Activated CD4-positive, alpha-beta memory T cell treated with anti-CD3 and anti-CD28 coated beads, Interleukin-2, amount 10 ng/mL, durations not matched to agents 7 days and 5 days (primary cell): ENCODE results near the gene SNHG17. TPM values are rescaled to one million over a fixed set of nuclear protein-coding genes. Genes with fewer than 3 reads are reported as not detected.

Source experiments
- CTCF ChIA-PET: fragments of 350-600 bp; sonication (Branson Sonifier 250); formaldehyde crosslinking; loops from one replicate; lab custom pipeline; 2021; ENCODE audit warnings: antibody characterized with exemption, inconsistent platforms; lab: Charles Lee
- POLR2A ChIA-PET: fragments of 350-600 bp; sonication (Branson Sonifier 250); formaldehyde crosslinking; loops from one replicate; lab custom pipeline; 2021; ENCODE audit warnings: antibody characterized with exemption; lab: Charles Lee
- DNase-seq: peaks from one replicate; pipeline ENCODE4 v3.0.0-alpha.2; 2020
- H3K27ac Mint-ChIP-seq: one replicate; pipeline ENCODE4 v1.8.0; 2021; ENCODE audit warnings: mild to moderate bottlenecking, mixed read lengths
- H3K27me3 Mint-ChIP-seq: one replicate; pipeline ENCODE4 v1.8.0; 2021; ENCODE audit warnings: mixed read lengths
- H3K36me3 Mint-ChIP-seq: one replicate; pipeline ENCODE4 v1.8.0; 2021; ENCODE audit warnings: low read depth, mixed read lengths
- H3K4me1 Mint-ChIP-seq: one replicate; pipeline ENCODE4 v1.8.0; 2021; ENCODE audit warnings: mixed read lengths
- H3K4me3 Mint-ChIP-seq: one replicate; pipeline ENCODE4 v1.8.0; 2021; ENCODE audit warnings: mild to moderate bottlenecking, mixed read lengths
- H3K9me3 Mint-ChIP-seq: one replicate; pipeline ENCODE4 v1.8.0; 2021; ENCODE audit warnings: mixed read lengths
- total RNA-seq, 2 experiments: library from RNA; stranded (reverse); gene quantifications; one replicate each; pipeline ENCODE4 v1.2.3, GENCODE V29; 2021

Gene SNHG17
- total RNA-seq, 2 experiments from 2014 or later = 30.1 to 33.4 TPM

DNA sequence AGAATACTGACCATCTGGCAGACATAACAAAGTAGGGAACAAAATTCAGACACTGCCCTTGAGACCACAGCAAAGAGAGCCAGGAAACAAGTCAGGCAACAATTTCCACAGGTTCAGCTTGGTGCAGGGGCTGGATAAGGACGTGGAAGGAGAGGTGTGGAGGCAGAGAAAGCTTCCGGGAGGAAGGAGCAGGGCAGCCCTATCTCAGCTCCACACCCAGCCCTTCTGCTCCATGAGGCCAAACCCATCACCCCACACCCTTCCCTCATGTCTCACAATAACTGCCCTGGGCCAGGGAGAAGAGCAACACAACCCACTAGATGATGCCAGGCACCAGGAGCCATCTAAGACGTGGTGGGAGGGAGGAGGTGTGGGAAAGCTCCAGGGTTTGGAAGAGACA lies 5.8 kb downstream of the SNHG17 start:
- H3K36me3 Mint-ChIP-seq = peaks cover 88% of the 10 kb centered on the region
- H3K4me1 Mint-ChIP-seq = peaks cover 61% of the 10 kb centered on the region
- CTCF ChIA-PET = no interaction called here
- DNase-seq = no peak
- H3K9me3 Mint-ChIP-seq = no peaks in the 10 kb centered on the region
- H3K4me3 Mint-ChIP-seq = no peak overlapping the region
- H3K27me3 Mint-ChIP-seq = no peaks in the 10 kb centered on the region
- POLR2A ChIA-PET = no interaction called here
- H3K27ac Mint-ChIP-seq = no peak overlapping the region

GRCh38 chr20:38428800-38429199 lies 6.3 kb downstream of the SNHG17 start:
- no peaks in the 10 kb centered on the region for H3K9me3 Mint-ChIP-seq
- ChIA-PET POLR2A (interaction anchor here (1.1 to 1.4 kb wide), 3 partner anchors 10 to 24 kb away, joined by 3 to 4 read pairs (median 3); no protein-coding TSS in a partner anchor), CTCF (no interaction called here)
- peak overlapping the region; percentile 26 for H3K27ac Mint-ChIP-seq
- H3K27me3 Mint-ChIP-seq = no peaks in the 10 kb centered on the region
- H3K4me1 Mint-ChIP-seq = peaks cover 57% of the 10 kb centered on the region
- H3K4me3 Mint-ChIP-seq = no peak overlapping the region
- DNase-seq = no peak
- H3K36me3 Mint-ChIP-seq = peaks cover 85% of the 10 kb centered on the region

- no peaks in the 10 kb centered on the region for H3K27me3 Mint-ChIP-seq
- peaks cover 45% of the 10 kb centered on the region for H3K4me1 Mint-ChIP-seq
- H3K9me3 Mint-ChIP-seq = no peaks in the 10 kb centered on the region
- POLR2A ChIA-PET = interaction anchor here (1.4 to 1.6 kb wide), 3 partner anchors 9 to 26 kb away, joined by 3 to 5 read pairs (median 4); no protein-coding TSS in a partner anchor
- no peak for DNase-seq
- H3K4me3 Mint-ChIP-seq = no peak overlapping the region
- CTCF ChIA-PET = no interaction called here
- peaks cover 79% of the 10 kb centered on the region for H3K36me3 Mint-ChIP-seq
- H3K27ac Mint-ChIP-seq = no peak overlapping the region
Measured at GRCh38 chr20:38427655-38428023, 7.5 kb downstream of the SNHG17 start.

DNA sequence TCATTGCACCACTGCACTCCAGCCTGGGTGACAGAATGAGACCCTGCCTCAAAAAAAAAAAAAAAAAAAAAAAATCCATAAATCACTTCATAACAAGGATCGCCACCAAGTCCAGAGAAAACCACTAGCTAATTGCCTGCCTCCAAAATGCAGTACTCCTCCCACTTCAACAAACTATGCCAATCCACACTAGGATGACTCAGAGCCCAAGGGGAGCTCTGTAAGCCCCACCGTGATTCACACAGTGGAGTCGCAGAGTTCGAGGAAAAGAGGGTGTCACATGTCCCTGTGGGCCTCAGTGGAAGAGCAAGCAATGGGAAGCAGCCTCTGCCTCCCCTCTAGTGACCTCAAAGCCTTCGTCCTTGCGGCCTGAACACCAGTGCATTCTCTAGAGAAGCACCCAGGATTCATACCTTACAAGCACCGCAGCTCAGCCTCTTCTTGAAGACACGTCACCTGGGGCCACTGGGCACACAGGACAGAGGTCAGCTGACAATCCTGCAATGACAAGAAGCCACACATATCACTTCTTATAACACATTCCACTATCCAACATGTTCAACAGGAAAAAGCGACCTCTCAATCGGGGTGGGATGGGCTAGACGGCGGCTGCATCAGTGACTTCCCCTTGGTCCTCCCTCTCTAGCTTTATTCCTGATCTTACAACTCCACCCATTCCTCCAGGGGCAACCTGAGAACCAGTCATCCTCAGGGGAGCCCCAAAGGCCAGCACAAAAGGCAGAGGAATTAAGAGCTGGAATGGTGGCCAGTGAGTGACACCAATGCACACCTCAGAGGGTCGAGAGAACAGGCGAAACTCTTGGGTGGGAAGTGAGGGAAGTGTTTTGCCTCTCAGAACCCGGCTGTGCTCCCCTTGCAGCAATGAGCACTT lies 8.9 kb downstream of the SNHG17 start:
- H3K27me3 Mint-ChIP-seq = no peaks in the 10 kb centered on the region
- H3K9me3 Mint-ChIP-seq = no peaks in the 10 kb centered on the region
- H3K4me3 Mint-ChIP-seq = no peak overlapping the region
- peak overlapping the region; percentile 21 for H3K27ac Mint-ChIP-seq
- DNase-seq = no peak
- peaks cover 37% of the 10 kb centered on the region for H3K4me1 Mint-ChIP-seq
- ChIA-PET CTCF (interaction anchor here (1.0 kb wide), 1 partner anchor 20 kb away, joined by 3 read pairs; no protein-coding TSS in a partner anchor), POLR2A (interaction anchor here (0.6 to 3.1 kb wide), 3 partner anchors 8 to 47 kb away, joined by 3 to 30 read pairs (median 5); partner anchors contain the start of gene SNHG17)
- H3K36me3 Mint-ChIP-seq = peaks cover 79% of the 10 kb centered on the region

GRCh38 chr20:38424401-38424800 lies 10.7 kb downstream of the SNHG17 start:
- H3K27me3 Mint-ChIP-seq = no peaks in the 10 kb centered on the region
- H3K36me3 Mint-ChIP-seq = peaks cover 82% of the 10 kb centered on the region
- H3K27ac Mint-ChIP-seq = no peak overlapping the region
- CTCF ChIA-PET = interaction anchor here (1.5 kb wide), 1 partner anchor 22 kb away, joined by 5 read pairs; no protein-coding TSS in a partner anchor
- peaks cover 25% of the 10 kb centered on the region for H3K4me1 Mint-ChIP-seq
- no peaks in the 10 kb centered on the region for H3K9me3 Mint-ChIP-seq
- POLR2A ChIA-PET = interaction anchor here (1.7 to 3.1 kb wide), 2 partner anchors 10 to 48 kb away, joined by 4 to 30 read pairs; partner anchors contain the start of genes RALGAPB and SNHG17
- no peak for DNase-seq
- no peak overlapping the region for H3K4me3 Mint-ChIP-seq

DNA sequence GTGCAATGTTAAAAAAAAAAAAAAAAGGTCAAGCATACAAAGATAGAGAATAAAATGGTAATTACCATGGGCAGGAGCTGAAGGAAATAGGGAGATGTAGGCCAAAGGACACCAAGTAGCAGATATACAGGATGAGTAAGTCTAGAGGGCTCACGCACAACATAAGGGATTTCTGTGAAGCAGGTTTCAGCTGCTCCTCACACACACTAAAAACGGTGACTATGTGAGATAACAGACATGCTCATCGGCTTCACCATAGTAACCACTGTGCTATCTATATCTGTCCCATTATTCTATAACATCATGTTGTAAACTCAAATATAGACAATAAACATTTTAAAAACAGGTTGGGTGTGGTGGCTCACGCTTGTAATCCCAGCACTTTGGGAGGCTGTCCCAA lies 11.6 kb downstream of the SNHG17 start:
- peaks cover 82% of the 10 kb centered on the region for H3K36me3 Mint-ChIP-seq
- CTCF ChIA-PET = interaction anchor here (0.6 to 1.5 kb wide), 2 partner anchors 12 to 22 kb away, joined by 3 to 5 read pairs; partner anchors contain the start of gene SNHG17
- no peak for DNase-seq
- H3K27ac Mint-ChIP-seq = no peak overlapping the region
- no peaks in the 10 kb centered on the region for H3K9me3 Mint-ChIP-seq
- H3K27me3 Mint-ChIP-seq = no peaks in the 10 kb centered on the region
- H3K4me1 Mint-ChIP-seq = peaks cover 19% of the 10 kb centered on the region
- POLR2A ChIA-PET = interaction anchor here (3.1 kb wide), 1 partner anchor 11 kb away, joined by 30 read pairs; the partner anchor contains the start of gene SNHG17
- no peak overlapping the region for H3K4me3 Mint-ChIP-seq

GRCh38 chr20:38421915-38422314 lies 13.2 kb downstream of the SNHG17 start:
- no peaks in the 10 kb centered on the region for H3K9me3 Mint-ChIP-seq
- DNase-seq = no peak
- peaks cover 78% of the 10 kb centered on the region for H3K36me3 Mint-ChIP-seq
- CTCF ChIA-PET = no interaction called here
- H3K4me3 Mint-ChIP-seq = no peak overlapping the region
- no peak overlapping the region for H3K27ac Mint-ChIP-seq
- peaks cover 9% of the 10 kb centered on the region for H3K4me1 Mint-ChIP-seq
- no peaks in the 10 kb centered on the region for H3K27me3 Mint-ChIP-seq
- POLR2A ChIA-PET = interaction anchor here (1.2 kb wide), 1 partner anchor 12 kb away, joined by 3 read pairs; no protein-coding TSS in a partner anchor

- H3K27ac Mint-ChIP-seq = no peak overlapping the region
- DNase-seq = no peak
Measured at GRCh38 chr20:38420388-38421085, 14.6 kb downstream of the SNHG17 start.

GRCh38 chr20:38418509-38419204 lies 16.5 kb downstream of the SNHG17 start:
- POLR2A ChIA-PET = interaction anchor here (0.9 kb wide), 2 partner anchors 10 to 16 kb away, joined by 4 read pairs; no protein-coding TSS in a partner anchor
- no peaks in the 10 kb centered on the region for H3K27me3 Mint-ChIP-seq
- no peaks in the 10 kb centered on the region for H3K9me3 Mint-ChIP-seq
- H3K4me3 Mint-ChIP-seq = no peak overlapping the region
- peaks cover 71% of the 10 kb centered on the region for H3K36me3 Mint-ChIP-seq
- H3K27ac Mint-ChIP-seq = no peak overlapping the region
- peaks cover 5% of the 10 kb centered on the region for H3K4me1 Mint-ChIP-seq
- CTCF ChIA-PET = interaction anchor here (0.7 to 2.7 kb wide), 3 partner anchors 10 to 628 kb away, joined by 3 to 12 read pairs (median 8); partner anchors contain the start of gene SNHG17
- no peak for DNase-seq

More at GRCh38 chr20:38420388-38421085, 14.6 kb downstream of the SNHG17 start:
- Mint-ChIP-seq H3K36me3 (peaks cover 79% of the 10 kb centered on the region), H3K4me1 (peaks cover 5% of the 10 kb centered on the region), H3K9me3 (no peaks in the 10 kb centered on the region), H3K4me3 (no peak overlapping the region), H3K27me3 (no peaks in the 10 kb centered on the region)
- ChIA-PET CTCF (no interaction called here), POLR2A (interaction anchor here (1.6 to 2.2 kb wide), 3 partner anchors 11 to 26 kb away, joined by 4 to 12 read pairs (median 8); partner anchors contain the start of gene SNHG17)

GRCh38 chr20:38414769-38415450 lies 20.2 kb downstream of the SNHG17 start:
- Mint-ChIP-seq H3K4me3 (no peak overlapping the region), H3K4me1 (no peaks in the 10 kb centered on the region), H3K9me3 (no peaks in the 10 kb centered on the region), H3K27ac (no peak overlapping the region), H3K36me3 (peaks cover 57% of the 10 kb centered on the region), H3K27me3 (no peaks in the 10 kb centered on the region)
- CTCF ChIA-PET = no interaction called here
- DNase-seq = no peak
- POLR2A ChIA-PET = interaction anchor here (2.1 kb wide), 1 partner anchor 17 kb away, joined by 6 read pairs; no protein-coding TSS in a partner anchor

DNA sequence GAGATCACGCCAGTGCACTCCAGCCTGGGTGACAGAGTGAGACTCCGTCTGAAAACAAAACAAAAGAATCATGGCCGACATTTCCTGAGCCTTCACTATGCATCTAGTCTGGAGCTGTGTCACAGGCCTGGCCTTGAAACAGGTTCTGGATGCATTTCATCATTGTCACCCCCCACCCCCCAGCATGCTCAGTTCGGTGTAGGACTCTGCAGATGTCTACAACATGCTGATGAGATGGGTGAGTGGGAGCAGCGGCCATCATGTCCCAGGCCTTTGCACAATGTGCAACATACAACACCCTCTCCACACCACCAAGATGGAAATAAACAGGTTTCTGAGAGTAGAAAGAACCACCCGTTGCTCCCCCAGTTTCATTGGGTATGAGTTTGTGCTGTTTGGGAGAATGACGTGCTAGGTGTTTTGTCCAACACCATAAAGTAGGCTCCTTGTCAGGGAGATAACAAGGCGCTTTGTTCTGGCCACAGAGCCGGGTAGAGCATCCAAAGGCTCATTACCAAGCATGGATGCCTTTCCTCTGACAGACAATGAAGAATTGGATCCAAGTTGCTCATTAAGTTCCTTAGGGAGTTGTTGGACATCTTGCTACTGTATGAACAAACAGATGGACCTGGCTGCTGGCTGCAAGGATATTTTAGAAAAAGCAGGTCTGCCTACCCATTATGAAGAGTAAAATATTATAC lies 22.1 kb downstream of the SNHG17 start:
- CTCF ChIA-PET = no interaction called here
- no peaks in the 10 kb centered on the region for H3K9me3 Mint-ChIP-seq
- H3K4me3 Mint-ChIP-seq = no peak overlapping the region
- peaks cover 46% of the 10 kb centered on the region for H3K36me3 Mint-ChIP-seq
- DNase-seq = no peak
- POLR2A ChIA-PET = interaction anchor here (0.7 kb wide), 1 partner anchor 22 kb away, joined by 3 read pairs; the partner anchor contains the start of gene SNHG17
- H3K27me3 Mint-ChIP-seq = no peaks in the 10 kb centered on the region
- no peak overlapping the region for H3K27ac Mint-ChIP-seq
- no peaks in the 10 kb centered on the region for H3K4me1 Mint-ChIP-seq
